ENCODE data around the gene B4GALT3. TPM values are rescaled to one million over a fixed set of nuclear protein-coding genes. Genes with fewer than 3 reads are reported as not detected.

Gene B4GALT3
- polyA plus RNA-seq, 1 experiment: 39.0 TPM

DNA sequence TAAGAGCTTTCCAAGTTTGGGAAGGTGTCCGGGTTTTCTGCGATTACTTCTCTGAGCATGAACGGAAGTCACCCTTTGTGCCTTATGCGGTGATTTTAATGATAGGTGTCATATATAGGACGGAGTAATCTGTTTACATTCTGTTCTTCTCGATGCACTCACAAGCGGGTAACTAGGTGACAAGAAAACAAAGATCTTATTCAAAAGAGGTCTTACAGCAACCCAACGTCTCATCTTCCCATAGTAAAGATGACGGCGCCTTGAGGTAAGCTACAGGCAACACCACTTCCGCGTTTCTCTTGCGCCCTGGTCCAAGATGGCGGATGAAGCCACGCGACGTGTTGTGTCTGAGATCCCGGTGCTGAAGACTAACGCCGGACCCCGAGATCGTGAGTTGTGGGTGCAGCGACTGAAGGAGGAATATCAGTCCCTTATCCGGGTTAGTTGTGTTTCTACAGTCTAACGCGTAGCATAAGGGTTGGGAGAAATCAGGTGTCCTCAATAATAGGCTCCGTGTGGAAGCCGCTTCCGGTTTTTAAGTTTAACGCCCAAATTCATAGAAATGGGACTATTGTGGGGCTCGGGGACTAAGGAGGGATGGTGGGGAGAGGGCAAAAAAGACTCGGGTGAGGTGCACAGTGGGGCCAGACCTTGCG lies 23.5 kb downstream of the B4GALT3 start, which contains the start of gene UFC1:
UFC1 (plus strand) TSS at position 297 of the 656 bp plus-strand sequence; CDS start at position 317, 20 bp downstream.
- H3K4me3 ChIP-seq (ENCODE audit: low read depth, low read length): peak within 1 kb of the TSS; percentile 72
- CTCF ChIA-PET: interaction anchor here (0.7 to 1.0 kb wide), 3 partner anchors 11 to 78 kb away, joined by 3 to 4 read pairs (median 3); no protein-coding TSS in a partner anchor
- H3K36me3 ChIP-seq (ENCODE audit: control insufficient read depth, insufficient read depth, low read length): peaks cover 5% of the 10 kb centered on the region
- no peaks in the 10 kb centered on the region for H3K27me3 ChIP-seq (ENCODE audit: control insufficient read depth, insufficient read depth, low read length)
- POLR2A ChIA-PET: interaction anchor here (0.6 kb wide), 5 partner anchors 12 to 117 kb away, joined by 3 to 11 read pairs (median 3); partner anchors contain the start of genes DEDD, PPOX and USF1
- peak; percentile 60 for DNase-seq (ENCODE audit: low read depth)
- TF ChIP-seq, protein P1, sequence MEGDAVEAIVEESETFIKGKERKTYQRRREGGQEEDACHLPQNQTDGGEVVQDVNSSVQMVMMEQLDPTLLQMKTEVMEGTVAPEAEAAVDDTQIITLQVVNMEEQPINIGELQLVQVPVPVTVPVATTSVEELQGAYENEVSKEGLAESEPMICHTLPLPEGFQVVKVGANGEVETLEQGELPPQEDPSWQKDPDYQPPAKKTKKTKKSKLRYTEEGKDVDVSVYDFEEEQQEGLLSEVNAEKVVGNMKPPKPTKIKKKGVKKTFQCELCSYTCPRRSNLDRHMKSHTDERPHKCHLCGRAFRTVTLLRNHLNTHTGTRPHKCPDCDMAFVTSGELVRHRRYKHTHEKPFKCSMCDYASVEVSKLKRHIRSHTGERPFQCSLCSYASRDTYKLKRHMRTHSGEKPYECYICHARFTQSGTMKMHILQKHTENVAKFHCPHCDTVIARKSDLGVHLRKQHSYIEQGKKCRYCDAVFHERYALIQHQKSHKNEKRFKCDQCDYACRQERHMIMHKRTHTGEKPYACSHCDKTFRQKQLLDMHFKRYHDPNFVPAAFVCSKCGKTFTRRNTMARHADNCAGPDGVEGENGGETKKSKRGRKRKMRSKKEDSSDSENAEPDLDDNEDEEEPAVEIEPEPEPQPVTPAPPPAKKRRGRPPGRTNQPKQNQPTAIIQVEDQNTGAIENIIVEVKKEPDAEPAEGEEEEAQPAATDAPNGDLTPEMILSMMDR (IDR thresholded peaks at IDR 0.05; ENCODE audit: insufficient read depth, low read depth, low read length): no peak

DNA sequence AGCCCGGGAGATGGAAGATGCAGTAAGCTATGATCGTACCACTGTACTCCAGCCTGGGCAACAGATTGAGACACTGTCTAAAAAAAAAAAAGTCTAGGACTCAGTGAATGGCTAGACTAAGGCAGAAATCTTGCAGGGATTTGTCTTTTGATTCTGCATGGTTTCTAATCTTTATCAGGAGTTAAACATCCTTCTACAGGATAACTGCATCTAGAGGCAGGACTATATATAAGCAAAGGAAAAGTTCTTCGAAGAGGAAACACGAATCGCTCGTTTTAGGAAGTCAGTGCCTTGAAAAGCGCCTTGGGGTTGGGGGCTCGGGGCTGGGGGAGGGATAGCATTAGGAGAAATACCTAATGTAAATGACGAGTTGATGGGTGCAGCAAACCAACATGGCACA lies 24.1 kb downstream of the B4GALT3 start:
- TF ChIP-seq, protein P1 (IDR thresholded peaks at IDR 0.05; ENCODE audit: insufficient read depth, low read depth, low read length): no peak
- no peaks in the 10 kb centered on the region for H3K27me3 ChIP-seq (ENCODE audit: control insufficient read depth, insufficient read depth, low read length)
- H3K36me3 ChIP-seq (ENCODE audit: control insufficient read depth, insufficient read depth, low read length): peaks cover 3% of the 10 kb centered on the region; the same call in 1 of the 2 replicates
- DNase-seq (ENCODE audit: low read depth): no peak
- ChIA-PET CTCF (interaction anchor here (0.7 to 1.0 kb wide), 3 partner anchors 10 to 78 kb away, joined by 3 to 4 read pairs (median 3); no protein-coding TSS in a partner anchor), POLR2A (interaction anchor here (0.6 kb wide), 5 partner anchors 13 to 117 kb away, joined by 3 to 11 read pairs (median 3); partner anchors contain the start of genes DEDD, PPOX and USF1)
- peak overlapping the region; percentile 72 for H3K4me3 ChIP-seq (ENCODE audit: low read depth, low read length)

DNA sequence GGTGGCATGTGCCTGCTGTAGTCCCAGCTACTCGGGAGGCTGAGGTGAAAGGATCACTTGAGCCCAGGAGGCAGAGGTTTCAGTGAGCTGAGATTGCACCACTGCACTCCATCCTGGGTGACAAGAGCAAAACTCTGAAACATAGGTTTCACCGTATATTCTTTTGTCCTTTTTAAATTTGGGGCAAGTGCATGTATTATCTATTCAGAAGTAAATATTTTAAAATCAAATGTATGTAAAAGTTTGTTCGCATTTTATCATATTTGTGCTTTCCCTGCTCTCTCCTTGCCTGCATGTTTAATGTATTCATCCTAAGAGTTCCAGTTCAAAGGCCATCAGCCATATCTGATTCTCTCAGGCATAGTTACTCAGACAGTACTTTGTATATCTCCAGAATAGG lies 31.5 kb downstream of the B4GALT3 start:
- no peak for DNase-seq (ENCODE audit: low read depth)
- Histone ChIP-seq H3K4me3 (ENCODE audit: low read depth, low read length) (no peak overlapping the region), H3K36me3 (ENCODE audit: control insufficient read depth, insufficient read depth, low read length) (no peaks in the 10 kb centered on the region), H3K27me3 (ENCODE audit: control insufficient read depth, insufficient read depth, low read length) (no peaks in the 10 kb centered on the region)
- TF ChIP-seq, protein P1 (IDR thresholded peaks at IDR 0.05; ENCODE audit: insufficient read depth, low read depth, low read length): no peak
- ChIA-PET POLR2A (interaction anchor here (0.6 kb wide), 1 partner anchor 754 kb away, joined by 3 read pairs; no protein-coding TSS in a partner anchor), CTCF (no interaction called here)

DNA sequence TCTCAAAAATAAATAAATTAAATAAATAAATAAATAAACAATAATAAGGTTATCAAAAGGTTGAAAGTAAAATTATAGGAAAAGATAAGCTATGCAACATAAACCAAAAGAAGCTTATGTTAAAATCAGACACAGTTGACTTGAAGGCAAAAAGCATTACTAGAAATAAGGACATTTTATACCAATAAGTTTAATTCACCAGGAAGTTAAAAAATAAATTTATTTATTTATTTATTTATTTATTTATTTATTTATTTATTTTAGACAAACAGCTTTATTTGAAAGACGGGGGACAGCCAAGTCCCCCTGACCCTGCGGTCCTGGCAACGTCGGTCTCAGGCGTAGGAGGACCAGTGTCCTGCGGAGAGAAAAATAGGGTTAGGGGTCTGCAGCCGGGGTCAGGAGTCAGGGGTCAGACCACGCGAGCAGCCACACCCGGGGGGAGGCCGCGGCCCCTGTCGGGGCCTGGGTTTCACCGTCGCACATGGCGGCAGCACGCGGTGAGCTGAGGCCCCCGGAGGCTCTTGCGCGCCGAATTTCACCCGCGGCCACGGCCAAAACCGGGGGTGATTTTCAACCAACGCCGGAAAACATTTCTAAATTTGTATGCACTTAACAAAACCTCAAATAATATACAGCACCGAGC lies 36.4 kb downstream of the B4GALT3 start:
- ChIA-PET POLR2A (interaction anchor here (0.6 kb wide), 1 partner anchor 32 kb away, joined by 3 read pairs; no protein-coding TSS in a partner anchor), CTCF (interaction anchor here (0.9 to 3.8 kb wide), 9 partner anchors 8 to 145 kb away, joined by 3 to 36 read pairs (median 4); partner anchors contain the start of gene PPOX)
- DNase-seq (ENCODE audit: low read depth): no peak
- TF ChIP-seq, protein P1 (IDR thresholded peaks at IDR 0.05; ENCODE audit: insufficient read depth, low read depth, low read length): no peak
- Histone ChIP-seq H3K27me3 (ENCODE audit: control insufficient read depth, insufficient read depth, low read length) (no peaks in the 10 kb centered on the region), H3K4me3 (ENCODE audit: low read depth, low read length) (no peak overlapping the region), H3K36me3 (ENCODE audit: control insufficient read depth, insufficient read depth, low read length) (no peaks in the 10 kb centered on the region)

DNA sequence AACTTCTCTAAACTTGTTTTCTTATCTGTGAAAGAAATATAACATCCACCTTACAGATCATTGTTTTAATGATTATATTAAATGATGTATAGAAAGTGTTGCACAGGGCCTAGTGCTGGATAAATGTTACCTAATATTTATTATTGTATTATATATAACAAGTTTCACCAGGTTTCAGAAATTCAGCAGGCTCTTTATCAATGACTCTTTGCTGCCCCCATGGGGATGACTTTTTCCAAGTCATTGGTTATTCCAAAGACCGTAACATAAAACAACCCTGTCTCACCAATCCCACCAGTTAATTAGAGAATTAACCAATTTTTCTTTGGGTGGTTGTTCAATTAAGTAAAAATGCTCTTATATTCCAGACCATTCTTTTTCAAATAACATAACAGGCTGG lies 37.5 kb downstream of the B4GALT3 start:
- no peaks in the 10 kb centered on the region for H3K27me3 ChIP-seq (ENCODE audit: control insufficient read depth, insufficient read depth, low read length)
- POLR2A ChIA-PET: no interaction called here
- DNase-seq (ENCODE audit: low read depth): no peak

More for the DNA sequence above, 37.5 kb downstream of the B4GALT3 start:
- no peak overlapping the region for H3K4me3 ChIP-seq (ENCODE audit: low read depth, low read length)
- TF ChIP-seq, protein P1 (IDR thresholded peaks at IDR 0.05; ENCODE audit: insufficient read depth, low read depth, low read length): peak; percentile 63
- CTCF ChIA-PET: interaction anchor here (0.6 to 3.8 kb wide), 5 partner anchors 10 to 148 kb away, joined by 3 to 36 read pairs (median 4); partner anchors contain the start of gene PPOX
- no peaks in the 10 kb centered on the region for H3K36me3 ChIP-seq (ENCODE audit: control insufficient read depth, insufficient read depth, low read length)

All from BJ (cell line).